Activated gamma-delta T cell treated with Interleukin-2 at 50 U/mL for 16 hours (primary cell): ENCODE data around the gene FOXN3.
"Not testable (repeated sequence)": the region's sequence is repeated elsewhere in the genome, so short reads cannot be mapped to it uniquely, and the experiment has no call there.

Source experiments
- DNase-seq: peaks from one replicate; pipeline ENCODE4 v3.0.0-alpha.2; 2020

FOXN3 gene

DNA sequence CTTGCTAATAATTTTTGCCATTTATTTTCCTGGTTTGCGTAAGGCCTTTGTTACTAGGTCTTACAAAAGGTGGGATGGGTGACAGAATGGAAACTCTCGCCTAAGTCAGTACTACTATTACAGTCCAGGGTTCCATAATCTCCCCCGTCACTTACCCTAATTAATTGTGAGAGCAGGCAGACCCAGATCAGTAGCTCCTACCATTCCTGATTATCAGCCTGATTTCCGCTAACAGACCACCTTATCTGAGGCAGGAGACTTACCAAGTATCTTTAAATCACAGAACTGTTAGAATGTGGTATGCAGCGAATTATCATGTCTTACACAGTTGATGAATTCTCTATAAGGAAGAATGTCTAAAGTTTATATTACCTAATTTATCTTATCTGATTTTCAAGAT is 234.7 kb downstream of the FOXN3 start:
- no peak for DNase-seq

DNA sequence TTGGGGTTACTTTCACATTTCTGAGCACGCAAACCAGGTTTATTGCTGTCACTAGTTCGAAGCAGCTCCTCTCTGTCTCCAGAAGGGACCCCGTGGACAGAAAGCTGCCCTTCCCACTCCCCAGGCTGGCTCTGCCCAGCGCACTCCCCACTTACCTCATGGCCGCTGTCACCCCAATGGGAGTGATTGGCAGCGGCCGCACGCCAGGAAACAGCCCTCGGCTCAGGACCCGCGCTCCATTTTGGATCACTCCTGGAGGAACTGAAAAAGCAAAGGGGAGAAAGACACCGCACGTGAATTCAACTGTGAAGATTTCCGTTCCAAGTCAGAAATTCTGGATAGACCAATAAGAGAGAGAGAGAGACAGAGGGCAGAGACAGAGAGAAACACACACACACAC is 236.5 kb downstream of the FOXN3 start:
- no peak for DNase-seq

DNA sequence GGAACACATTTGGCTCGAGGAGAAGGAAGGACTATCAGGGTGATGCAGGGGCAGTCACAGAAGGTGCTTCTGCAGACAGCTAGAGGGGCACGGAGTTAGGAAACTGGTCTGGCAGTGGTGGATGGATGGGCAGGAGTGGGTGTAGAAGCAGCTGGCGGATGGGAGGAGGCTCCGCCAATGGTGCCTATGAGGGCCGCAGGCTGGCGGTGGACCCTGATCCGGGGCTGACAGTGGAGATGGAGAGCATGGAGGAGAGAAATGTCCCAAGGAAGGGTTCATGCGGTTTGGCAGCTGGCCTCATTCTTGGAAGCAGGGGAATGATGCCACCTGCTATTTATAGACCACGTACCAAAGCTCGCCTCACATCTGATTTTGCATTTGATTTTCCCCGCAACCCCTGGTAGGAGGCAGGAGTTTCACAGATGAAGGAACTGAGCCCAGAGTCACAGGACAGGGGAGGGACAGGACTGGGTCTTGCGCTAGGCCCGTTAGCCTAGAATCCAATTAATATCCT is 237.1 kb downstream of the FOXN3 start:
- no peak for DNase-seq

DNA sequence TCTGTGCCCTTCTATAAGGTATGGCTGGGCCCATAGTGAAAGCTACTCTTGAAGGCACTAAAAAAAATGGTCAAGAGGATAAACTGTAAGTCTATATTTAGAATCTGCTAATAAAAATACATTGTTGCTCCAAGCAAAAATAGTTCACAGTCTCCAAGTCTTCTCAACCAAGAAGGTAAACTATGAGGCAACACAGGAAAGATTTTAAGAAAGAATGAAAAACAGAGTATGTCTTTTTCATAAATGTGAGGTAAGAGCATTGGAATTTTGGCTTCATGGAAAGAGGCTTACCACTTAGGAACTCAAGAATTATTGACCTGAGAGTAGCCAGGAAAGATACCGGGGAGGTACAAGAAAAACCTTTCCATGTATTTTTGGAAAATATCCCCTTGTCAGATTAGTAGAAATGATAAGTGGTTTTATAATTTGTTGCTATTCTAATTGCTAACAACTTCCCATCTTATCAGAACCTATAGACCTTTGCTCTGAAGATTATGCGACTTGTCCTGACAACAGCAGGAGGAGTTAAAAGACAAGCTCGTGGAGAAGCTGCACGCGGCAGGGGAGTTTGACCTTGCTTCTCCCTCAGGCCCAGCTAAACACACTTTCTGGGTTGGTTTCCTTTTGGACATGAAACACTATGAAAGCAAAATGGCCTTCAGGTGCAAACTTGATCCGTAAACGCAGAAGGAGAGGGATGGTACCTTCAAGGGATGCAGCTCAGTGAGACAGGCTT is 238.1 kb downstream of the FOXN3 start:
- DNase-seq: no peak

DNA sequence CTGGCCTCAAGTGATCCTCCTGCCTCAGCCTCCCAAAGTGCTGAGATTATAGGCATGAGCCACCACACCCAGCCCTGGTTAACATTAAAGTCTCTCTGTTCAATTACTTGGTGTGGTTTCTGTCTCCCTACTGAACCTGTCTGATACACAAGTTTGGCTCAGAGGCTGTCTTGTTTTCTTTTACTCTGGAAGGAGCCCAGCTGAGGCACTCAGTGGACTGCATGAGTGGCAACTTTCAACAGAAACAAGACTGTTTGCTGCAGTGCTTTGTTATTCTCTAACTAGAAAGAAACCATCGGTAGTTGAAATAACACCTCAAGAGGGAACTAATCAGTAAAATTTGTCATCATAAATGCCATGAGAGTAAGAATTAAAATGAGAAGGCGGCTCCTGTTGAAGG is 238.7 kb downstream of the FOXN3 start:
- DNase-seq: no peak

DNA sequence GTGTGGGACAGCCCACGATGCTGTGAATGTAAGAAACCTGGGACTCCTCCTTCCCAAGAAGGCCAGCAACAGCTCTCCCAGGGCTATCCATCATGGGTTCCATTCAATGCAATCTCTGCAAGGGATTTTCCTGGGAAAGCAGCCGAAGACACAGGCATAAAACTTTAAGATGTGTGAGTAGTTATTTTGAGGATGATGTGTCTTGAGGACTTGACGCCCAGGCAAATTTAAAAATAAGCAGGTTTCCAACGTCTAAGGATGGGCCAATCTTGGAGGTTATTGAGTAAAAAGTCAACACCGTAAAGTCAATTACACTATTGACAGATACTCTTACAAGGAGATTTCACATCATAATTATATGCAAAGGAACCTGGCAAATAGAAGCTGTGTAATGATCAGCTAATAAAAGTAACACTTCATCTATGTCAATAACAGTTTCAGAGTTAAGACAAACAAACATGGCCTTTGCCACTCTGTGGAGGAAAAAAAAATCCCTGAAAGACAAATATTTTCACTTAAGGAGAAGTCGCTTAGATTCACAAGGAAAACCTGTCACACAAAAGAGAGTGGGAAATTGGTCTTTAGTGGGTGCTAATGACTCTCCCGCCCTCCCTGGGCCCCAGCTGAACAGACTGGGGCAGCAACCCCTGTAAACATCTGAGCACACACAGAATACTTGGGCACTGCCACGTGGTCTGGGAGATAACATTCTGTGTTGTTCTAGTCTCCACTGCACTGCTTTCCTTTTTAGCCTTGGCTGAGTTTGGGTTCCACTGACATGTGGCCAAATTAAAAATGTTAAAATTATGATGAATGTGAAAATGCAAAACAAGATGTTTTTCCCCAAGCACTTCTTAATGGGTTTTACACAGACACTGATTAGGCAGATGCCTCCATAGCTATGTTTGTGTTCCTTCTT is 240.9 kb downstream of the FOXN3 start:
- DNase-seq: no peak

DNA sequence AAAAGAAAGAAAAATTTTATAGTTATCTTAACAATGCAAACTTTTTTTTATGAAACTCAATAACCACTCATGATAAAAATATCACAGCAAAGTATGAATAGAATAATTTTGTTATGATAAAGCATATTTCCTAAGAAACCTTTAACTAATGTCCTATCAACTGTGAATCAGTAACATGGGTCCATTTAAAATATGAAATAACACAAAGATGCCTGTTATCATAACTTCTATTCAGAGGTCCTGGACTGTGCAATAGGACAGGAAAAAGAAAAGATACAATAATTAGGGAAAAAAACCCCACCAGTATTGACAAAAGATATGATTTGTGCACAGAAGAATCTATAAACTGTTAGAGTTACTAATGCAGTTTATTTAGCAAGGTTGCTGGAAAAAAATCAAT is 245.4 kb downstream of the FOXN3 start:
- DNase-seq: no peak

DNA sequence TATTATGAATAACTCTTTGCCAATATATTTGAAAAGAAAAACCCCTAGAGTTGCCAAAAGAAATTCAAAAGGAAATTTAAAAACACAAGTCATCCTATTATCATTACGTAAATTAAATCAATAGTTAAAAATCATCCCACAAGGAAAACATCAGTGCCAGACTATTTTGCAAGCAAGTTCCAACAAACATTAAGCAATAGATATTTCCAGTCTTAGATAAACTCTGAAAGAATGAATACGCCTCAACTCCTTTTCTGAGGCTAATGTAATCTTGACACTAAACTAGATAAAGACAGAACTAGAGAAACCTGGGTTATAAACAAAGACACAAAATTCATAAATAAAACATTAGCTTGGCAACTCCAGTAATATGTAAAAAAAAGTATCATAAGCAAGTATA is 245.9 kb downstream of the FOXN3 start:
- DNase-seq: no peak

DNA sequence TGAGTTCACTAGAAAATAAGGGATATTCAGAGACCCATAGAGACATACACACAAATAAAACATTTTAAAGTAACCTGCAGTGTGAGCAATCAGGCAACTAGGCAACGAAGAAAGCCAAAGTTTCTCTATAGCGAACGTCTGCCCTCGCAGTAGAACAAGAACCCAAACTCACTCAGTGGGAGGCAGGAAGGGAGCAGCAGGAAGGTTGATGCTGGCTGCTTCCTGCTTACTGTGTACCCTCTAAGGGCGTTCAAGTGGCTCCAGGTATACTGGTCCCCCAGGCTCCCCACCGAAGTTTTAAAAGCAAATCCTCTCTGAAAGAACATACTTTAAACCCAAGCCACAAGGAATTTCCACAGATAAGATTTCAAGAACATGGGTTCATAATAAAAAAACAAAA is 249.3 kb downstream of the FOXN3 start:
- no peak for DNase-seq

DNA sequence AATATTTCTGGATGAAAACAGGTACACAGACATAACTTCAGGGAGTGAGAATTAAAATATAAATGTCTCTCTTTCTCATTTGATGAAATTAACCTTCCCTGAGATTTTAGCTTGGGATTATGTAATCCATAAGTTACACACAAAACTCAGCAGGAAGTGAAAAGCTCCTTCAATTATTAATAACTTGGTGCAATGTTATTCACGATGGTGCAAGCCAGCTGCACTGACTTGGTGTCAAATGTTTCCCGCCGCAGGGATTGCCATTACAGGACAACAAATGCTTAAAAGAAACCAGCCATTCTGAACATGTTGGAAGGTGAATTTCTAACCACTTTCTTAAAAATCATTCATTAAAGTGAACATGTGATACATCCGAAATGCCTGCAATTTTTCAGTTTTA is 250.4 kb downstream of the FOXN3 start:
- no peak for DNase-seq

DNA sequence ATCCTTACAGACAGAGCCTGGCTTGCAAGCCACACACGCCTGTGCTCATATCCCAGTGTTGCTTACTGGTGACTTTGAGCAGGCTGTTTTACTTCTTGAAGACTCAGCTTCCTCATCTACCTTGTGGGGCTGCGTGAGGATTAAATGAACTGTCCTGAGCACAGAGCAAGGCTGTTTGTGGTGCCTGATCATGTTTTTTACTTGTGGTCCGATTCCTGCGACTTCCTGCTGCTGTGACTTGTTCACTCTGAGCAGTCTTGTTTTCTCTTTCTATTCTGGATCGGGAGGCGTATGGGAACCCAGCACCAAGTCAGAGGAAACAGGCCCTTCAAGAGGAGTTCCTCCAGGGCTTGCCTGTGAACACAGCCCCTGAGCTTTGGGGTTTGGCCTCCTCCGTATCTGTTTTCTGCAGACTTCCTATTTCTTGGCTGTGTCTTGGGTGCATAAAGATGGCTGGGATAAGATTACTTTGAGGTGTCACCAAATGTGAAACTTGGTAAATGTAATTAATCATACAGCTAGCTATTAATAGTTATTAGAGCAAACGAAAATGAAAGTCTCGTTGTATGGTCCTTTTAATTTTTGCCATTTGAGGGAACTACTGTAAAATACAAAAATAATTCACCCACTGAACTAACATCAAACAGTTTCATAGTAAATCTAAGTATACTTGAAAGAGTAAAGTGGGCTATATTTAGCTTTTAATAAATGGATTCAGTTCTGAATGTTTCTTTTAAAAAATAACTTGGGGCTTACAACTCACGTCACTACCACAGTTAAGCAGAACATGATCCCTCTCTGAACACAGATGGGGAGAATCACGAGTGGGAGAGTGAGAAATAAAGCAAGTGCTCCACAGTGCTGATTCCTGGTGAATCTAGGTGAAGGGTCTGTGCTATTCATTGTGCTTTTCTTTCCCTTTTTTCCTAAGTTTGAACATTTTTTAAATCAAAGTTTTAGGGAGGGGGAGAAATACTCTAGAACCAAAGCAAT is 251.5 kb downstream of the FOXN3 start:
- no peak for DNase-seq

DNA sequence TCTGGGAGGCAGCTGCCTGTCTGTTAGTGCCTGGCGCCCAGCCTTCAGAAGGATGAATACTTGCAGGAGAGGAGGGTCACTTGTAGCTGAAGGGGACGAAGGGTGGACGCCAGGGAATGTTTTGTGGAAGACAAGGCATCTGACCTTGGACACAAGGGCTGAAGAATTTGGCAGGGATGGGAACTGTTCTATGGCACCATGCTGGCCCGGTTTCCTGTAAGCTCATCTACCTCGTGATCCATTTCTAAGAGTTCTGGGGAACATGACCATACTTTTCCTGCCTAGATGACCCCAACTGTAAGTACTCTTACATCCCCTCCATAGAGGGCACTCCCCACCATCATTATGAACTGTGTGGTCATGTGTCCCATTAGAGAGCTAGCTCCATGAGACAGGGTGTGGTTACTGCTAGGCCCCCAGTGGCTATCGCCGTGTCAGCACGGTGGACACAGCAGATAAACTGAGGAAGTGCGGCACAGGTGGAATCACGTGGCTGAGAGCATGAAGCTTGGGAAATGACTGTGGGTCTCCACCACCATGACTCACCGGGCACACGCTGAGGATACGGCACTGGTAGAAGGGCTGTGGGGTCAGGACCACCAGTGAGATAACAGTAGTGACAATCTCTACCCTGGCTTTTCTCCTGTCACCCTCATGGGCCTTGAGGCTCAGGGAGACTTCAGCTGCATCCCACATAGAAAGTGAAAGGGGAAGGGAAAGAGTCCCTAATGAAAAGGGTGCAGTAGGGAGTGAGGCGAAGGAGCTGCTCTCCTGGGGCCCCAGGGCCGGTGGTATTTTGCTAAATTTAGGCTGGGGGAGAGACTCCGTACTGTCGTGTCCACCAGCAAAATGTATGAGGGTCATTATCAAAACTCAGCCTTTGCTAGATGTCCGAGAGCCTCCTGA is 252.6 kb downstream of the FOXN3 start:
- DNase-seq: no peak

DNA sequence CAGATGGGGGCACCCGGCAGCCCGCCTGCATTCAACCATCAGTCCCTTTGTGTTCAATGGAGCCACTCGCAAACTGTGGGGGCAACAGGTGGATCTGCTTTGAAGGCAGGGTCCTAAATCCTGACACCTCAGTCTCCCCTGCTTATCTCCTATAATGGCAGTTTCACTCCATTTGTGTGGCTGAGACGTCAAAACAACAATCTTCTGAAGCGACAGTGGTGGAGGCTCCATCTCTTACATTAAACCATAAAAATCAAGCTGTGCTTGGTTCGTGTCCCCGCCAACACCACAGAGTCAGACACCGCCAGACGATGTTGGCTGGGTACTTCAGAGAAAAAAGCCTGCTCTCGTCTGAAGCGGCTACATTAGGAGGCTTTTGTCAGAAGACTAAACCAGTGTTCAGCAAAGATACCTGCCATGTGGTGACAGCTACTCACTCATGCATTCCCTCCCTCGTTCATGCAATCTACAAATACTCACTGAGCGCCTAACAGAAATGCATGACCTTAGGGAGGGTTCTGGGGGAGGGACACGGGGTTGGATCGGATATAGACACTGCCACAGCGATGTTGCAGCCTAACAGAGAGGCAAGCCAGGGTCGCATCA is 253.9 kb downstream of the FOXN3 start:
- DNase-seq: no peak

DNA sequence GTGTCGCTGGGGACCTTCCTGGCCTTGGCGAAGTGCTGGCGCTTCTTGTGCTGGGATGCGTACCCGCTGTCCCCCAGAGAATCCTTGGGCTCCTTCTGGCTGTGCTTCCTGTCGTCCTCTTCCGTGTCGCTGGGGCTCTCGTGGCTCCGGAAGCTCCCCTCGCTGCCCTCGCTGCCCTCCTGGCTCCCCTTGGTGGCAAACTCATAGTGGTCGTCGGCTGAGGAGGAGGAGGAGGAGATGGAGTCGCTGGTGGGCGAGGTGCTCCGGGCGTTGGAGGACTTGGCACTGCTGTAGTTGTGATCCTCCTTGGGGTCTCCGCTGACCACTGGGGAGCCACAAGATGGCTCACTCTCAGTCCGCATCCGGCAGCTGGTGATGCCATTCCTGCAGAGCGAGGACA is 254.4 kb downstream of the FOXN3 start:
- no peak for DNase-seq

DNA sequence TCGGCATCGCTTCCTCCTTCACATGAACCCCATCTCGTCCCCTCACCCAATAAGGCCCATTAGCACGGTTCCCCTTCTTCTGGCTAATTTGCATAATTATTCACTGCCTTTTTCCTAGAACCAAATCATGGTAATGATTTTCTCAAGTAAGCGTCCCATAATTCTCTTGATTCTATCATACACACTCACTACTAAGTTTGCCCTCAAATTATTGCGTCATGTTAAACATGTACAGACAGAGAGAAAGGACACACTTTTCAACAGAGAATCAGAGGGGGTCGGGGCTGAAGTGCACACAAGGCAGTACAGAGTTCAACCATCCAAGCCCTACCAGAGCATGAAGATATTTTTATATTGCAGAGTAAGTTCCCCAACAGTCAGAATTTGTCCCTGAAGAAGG is 256.6 kb downstream of the FOXN3 start:
- DNase-seq: no peak

DNA sequence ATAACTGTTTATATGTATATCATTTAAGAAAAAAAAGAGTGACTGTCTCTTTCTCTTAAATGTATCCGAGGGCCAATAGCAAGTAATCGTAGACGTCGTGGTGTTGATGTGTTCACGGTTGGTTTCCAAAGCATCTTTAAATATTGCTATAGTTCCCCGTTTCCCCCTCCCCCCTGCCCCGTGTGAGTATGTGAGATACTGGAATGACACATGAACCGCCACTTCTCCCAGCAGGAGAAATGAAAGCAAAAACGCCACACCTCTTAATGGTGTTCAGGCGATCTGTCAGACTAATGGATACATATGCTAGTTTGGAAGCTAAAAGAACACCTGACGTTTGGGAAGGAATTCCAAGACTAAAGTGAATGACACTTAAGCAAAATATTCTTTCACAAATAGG is 258.3 kb downstream of the FOXN3 start:
- DNase-seq: no peak

DNA sequence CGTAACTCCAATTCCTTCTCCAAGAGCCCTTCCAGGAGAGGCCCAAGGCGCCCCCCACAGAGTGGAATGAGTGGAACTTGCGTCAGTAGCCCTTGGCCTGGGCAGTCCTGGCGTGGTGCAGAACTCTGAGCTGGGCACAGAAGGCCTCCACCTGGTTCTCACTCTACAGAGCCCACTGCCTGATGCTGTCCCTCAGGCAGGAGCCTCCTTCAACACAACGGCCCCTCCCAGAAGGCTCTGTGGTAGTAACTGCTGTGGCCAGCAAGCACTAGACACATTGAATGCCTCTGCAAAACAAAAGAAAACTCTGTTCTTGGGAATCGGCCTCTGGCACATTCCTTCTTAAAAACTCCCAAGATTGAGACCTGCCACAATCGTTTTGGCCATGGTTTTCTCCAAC is 258.9 kb downstream of the FOXN3 start:
- not testable (repeated sequence) for DNase-seq

DNA sequence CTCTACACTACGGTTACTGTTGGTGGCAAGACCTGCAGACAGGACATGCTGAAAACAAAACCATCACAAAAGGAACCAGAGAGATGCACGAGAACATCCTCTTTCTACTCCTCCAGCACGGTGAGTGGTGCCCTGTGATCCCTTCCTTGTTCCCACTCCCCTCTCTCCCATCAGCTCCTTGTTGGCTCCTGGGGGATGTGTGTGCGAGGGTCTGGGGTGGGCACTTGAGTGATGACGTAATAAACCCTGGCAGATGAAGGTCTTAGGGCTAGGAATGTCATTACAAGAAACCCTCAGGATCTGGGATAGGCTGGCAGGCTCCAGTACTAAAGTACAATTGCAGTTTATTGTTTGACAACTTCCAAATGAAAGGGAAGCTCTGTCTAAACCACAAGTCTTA is 261.5 kb downstream of the FOXN3 start:
- no peak for DNase-seq

DNA sequence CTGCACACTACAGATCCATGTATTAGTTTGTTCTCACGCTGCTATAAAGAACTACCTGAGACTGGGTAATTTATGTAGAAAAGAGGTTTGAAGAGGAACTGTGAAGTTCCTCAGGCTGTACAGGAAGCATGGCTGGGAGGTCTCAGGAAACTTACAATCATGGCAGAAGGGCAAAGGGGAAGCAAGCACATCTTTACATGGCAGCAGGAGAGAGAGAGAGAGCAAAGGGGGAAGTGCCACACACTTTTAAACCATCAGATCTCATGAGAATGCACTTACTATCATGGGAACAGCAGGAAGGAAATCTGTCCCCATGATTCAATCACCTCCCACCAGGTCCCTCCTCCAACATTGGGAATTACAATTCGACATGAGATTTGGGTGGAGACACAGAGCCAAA is 265.3 kb downstream of the FOXN3 start:
- DNase-seq: not testable (repeated sequence)

DNA sequence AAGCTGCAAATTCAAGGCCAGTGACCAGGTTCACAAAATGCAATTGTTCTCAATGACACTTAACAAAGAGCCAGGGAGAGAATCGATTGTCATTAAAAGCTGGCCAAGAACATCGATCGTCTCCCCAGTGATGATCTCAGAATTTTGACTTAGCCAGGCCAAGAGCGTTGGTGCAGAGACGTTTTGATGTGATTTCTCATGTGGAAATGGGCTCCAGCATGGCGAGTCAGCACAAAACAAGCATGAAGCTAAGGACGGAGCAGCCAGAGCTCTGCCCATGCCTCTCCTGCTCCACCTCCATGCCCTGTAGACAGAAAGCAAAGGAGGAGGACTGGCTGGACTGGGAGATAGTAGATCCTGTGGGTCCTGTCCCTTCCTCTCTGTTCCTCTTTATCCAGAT is 270.8 kb downstream of the FOXN3 start:
- no peak for DNase-seq

DNA sequence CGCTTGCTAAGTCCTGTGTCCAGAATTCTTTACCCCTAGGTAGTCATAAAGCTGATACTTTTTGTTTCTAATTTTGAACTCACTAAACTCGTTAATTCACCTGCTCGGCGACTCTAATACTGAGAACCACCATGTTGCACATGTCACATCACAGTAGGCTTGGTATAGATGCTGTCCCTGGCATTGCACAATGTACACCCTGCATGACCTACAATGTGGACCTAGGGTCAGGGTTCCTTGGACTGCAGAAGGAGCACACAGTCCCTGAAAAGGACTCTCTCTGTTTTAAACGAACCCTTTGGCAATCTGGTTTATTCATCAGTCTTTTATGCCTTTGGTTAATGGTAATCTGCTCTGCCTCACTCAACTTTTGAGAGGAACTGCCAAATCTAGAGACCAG is 272.4 kb downstream of the FOXN3 start:
- DNase-seq: no peak
